ENCODE measurements around the gene ARMC8.

DNA sequence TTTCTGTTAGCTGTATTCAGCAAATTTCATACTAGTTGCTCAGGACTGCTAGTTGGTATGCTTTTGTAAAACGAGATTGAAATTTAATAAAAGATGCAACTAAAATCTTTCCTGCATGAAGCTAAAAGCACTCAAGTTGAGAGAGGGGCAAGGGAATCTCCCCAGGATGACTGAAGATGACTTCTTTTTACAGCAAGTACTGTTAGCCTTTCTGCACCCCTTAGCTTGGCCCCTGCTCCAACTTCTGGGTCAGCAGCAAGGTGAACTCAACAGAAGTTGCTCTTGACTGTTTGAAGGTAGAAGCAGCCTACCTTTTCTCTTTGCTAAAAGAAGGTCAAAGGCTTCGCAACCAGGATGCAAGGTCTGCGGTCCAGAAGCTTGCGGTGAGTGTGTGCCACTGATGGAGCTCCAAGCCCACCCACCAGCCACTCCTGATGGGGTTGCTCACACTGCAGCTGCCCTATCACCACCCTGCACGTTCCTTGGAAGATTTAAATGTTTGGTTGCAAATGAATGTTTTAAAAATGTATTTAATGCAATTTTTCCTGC, 110.0 kb downstream of the ARMC8 start:
- TF ChIP-seq CTCF (IDR thresholded peaks at IDR 0.05; ENCODE audit: insufficient read depth, low read length): no peak
- no peak for TF ChIP-seq REST (IDR thresholded peaks at IDR 0.05; ENCODE audit: insufficient replicate concordance, low read depth)

All from HL-60 (cell line).